Measurements from ENCODE around the gene GID8.
"Not testable (repeated sequence)": the region's sequence is repeated elsewhere in the genome, so short reads cannot be mapped to it uniquely, and the experiment has no call there.

GID8 gene

DNA sequence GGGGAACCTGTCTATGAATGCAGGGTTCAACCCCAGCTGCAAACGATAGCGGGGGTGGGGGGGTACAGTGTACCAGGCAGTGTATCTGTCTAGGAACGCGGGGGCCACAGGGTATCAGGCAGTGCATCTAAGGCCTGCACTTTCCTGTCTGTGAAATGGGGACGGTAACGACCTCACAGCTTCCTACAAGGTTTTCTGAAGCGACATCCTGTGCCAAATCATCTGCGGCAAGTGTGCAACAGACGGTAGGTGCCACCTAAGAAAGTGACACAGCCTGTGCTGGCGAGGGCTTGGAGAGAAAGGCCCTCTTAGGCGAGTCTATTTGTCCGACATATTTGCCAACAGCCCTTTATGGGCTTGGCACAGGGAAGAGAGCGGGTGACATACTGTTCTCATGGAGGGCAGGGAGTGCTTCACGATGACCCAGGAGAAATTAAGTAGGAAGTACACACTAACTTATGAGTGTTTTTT is 15.5 kb upstream of the GID8 start:
- DNase-seq (ENCODE audit: low read depth in 2 of 2): no peak

DNA sequence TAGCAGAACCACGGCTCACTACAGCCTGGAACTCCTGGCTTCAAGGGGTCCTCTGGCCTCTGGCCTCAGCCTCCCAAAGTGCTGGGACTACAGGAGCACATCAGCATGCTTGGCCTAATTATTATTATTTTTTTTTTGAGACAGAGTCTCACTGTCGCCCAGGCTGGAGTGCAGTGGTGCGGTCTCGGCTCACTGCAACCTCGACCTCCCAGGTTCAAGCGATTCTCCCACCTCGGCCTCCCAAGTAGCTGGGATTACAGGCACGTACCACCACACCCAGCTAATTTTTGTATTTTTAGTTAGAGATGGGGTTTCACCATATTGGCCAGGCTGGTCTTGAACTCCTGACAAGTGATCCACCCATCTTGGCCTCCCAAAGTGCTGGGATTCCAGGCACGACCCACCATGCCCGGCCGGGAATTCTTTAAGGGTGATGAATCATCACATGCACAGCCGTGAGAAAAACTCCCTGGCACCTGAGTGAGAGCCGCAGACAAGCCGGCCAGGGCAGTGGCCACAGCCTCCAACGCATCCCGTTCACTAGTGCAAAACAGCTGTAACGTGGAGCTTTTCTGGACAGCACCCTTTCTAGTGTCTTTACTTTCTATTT is 14.8 kb upstream of the GID8 start:
- DNase-seq (ENCODE audit: low read depth in 2 of 2): not testable (repeated sequence)

DNA sequence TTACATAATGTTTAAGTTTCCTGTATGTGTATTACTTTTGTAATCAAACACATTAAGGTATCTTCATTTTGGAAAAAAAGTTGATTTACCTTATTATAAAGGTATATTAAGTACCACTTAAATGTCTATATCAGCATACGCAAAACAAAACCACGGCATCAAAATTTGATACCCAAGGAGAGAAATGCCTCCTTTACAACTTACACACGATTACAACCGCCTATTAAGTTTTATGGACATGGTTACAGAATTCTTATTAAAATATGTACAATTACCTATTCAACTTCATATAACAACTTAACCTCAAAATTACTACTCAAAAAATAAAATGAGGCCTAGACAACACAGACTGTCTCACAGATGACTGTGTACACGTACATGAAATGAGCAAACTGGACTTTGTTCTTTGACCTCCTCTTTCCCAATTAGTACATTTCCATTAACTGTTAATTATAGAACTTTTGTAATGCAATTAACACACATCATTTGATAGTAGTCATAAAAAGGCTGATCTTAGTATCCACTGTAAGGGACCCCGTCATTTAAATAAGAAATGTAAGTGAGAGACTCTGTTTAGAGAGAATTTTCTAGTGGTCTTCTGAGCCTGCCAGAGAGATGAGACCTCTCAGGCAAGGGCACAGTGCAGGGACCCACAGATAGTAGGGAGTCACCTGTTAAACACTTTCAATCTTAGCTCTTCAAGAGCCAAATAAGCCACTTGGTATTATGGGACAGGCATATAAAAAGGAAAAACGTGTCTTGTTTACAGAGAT is 14.1 kb upstream of the GID8 start:
- DNase-seq (ENCODE audit: low read depth in 2 of 2): no peak

DNA sequence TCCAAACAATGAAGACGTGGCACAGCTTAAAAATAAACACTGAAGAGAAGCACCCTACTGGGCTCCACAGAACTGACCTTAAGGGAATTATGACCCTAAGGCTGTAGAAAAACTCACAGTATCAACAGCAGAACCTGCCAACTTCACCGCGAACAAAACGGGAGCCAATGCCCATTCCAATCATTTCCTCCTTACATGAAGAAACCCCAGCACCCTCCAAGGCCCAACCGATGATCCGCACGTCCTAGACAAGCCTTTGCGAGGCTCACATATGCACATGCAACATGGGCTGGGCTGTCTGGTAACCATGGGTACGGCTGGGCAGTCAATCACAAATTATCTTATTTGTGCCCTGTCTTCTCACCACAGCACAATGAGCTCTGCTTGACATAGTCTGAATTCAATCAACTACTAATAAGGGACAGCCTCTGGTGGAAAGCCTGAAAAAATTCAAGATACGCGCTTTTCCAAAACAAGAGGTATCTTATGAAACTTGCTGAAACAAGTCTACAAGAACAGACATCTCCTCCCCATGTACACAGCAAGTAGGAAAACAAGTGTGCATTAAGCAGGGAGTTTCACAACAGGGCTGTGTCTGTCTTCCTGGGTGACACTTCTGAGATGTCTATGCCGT is 13.4 kb upstream of the GID8 start:
- no peak for DNase-seq (ENCODE audit: low read depth in 2 of 2)

DNA sequence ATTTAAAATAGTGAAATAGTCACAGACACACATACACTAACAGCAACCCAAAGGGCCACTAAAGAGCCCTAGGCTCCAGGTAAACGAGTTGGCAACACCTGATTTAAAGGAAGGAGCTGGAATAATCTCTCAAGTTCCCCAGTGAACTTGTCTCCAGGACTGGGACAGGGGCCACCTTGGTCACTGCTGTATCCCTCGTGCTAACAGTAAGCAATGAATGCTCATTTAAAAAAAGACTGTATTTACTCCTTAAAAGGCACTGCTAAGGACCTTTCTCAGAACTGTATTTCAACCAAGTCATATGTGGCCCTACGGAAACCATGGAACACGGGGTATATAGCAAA is 12.9 kb upstream of the GID8 start:
- no peak for DNase-seq (ENCODE audit: low read depth in 2 of 2)

DNA sequence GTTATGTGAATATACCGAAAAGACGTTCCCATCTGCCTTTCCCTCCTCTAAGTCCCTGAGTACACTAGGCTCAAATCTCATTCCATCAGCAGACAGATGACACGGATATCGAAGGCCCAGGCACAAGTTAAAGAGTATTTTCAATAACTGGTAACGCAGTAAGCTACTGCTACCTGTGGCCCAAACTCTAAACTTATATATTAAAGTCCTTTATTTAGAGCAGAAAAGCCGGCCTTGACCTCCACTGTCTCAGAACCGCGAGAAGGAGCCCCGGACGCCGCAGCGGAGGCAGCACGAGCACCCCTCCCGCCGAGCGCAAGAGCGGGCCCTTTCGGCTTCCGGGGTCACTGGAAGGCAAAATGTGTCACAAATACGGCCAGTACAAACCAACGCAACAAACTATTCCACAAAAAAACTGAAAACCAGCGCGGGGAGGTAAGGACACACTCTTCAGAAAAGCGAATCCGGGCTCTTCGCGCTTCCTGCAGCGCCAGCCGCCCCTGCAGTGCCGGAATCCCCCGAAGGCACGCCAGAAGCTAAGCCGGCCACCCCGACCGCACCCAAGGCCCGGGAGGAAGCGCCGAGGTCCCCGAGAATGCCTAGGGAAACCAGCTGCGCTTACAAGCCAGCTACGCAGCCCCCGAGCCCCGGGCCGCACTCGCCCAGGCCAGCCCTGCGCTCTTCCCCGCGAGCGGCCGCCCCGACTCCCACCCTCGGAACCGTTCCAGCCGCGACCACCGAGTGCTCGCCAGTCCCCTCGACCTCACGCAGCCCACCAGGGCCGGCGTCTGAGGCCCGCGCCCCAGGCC is 12.3 kb upstream of the GID8 start:
- DNase-seq (ENCODE audit: low read depth in 2 of 2): no peak

DNA sequence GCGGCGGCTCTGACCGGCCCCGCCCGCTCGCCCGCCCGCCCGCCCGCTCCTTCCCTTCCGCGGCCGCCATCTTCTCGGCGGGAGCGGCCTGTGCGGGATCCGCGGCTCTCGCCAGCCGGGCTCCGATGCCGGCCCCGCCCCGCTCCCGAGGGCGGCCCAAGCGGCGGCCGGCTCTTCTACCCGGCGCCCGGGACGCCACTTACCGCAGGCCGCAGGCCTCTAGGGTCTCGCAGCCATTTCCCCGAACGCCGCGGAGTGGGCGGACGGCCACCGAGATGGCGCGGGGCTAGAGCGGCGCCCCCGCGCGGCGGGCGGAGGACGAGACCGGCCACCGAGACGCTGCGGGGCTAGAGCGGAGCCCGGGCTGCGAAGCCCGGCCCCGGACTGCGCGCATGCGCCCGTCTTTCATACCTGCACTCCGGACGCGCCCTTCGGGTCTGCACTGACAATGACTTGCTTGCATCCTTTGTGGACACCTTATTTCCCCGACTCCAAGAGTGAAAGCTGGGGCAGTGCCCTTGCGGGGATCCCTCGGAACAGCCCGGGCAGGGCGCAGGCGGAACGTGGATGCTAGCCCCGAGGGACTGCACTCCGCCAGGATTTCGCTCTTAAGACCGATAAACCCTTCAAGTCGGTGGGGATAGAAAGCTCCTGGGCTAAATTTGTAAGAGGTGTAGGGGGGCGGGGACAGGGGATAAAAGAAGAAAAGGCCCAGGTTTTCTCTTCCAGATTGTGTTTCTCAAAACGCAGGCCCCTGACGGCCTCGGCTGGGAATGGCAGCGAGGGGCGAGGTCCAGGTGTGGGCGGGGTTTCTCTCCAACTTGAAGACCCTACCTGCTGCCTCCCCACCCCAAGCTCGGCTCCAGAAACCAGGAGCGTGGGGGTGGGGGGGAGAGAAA is 11.5 kb upstream of the GID8 start, which contains the start of gene DIDO1:
TSS of gene DIDO1 (minus strand) at position 277 of the 899 bp plus-strand sequence.
- peak; percentile 83 to 87 for DNase-seq (ENCODE audit: low read depth in 2 of 2)

DNA sequence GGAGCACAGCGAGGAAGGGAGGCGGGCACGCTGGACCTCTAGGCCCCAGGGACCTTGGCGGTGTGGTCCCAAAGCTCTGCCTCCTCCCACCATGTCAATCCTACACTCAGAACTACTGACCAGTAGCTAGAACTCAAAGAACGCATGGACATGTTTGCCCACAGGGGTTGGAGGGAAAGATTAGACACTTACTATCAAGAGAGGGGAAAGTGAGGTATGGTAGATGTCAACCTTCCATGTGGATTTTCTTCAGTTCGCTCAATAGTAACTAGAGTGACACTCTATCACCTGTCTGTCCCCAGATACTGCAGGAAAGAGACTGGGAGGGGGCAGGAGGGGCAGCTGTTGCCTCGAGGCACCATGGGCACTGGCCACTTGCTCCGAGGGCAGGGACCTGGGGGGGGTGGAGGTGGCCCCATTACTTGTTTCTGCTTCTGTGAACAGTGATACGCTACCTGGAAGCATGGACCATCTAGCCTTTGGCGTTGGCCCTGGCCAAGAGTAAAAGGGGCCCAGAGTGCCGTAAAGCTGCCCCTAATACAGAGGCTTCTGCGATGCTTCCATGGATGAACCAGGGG is 10.7 kb upstream of the GID8 start:
- DNase-seq (ENCODE audit: low read depth in 2 of 2): no peak

DNA sequence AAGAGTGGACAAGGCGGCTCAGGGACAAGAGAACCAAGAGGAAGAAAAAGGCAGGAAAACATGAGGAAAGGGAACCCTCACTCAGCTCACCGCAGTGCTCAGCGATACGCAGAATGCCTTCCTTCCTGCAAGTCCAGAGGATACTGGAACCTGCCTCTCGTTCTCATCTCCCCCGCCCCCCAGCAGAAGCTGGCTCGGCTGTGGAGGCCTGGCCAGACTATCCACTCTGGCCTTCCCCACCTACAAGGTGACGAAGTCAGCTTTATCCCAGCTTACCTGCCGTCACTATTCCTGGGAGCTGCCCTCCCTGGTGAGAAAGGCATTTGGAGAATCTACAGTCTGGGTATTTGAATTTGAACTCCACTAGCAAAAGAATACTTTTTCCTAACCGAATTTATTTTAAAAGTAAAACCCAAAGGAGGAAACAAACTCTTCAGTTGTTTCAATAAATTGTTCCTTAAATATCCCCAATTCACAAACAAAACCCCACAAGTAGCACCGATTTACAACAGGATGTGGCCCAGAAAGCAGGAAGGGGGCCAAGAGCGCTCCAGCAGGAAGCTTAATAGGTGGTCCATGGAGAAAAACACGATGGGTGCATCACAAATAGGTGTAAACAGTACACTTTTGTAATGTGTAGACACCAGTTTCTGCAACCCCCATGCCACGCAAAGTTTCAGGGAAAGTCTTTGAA is 9.6 kb upstream of the GID8 start:
- no peak for DNase-seq (ENCODE audit: low read depth in 2 of 2)

DNA sequence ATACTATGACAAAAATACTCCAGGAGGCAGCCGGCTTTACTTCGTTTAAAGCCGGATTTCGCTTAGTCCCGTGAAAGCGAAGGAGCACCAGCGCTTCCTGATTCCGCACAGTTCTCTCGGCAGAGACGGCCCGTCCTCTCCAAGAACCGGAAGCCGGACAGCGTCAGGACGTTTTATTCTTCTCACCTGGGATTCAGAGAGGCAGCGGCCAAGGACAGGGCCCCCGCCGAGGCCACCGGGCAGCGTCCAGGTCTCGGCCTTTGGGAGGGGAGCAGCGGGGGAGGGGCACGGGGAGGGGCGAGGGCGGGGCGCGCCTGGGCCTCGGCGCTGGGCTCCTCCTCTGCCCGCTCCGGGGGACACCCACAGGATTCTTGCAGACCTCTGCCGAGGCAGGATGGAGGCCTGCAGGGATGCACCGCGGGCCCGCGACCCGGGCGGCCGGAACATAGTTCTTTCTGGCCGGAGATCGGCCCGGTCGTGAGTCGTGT is 8.9 kb upstream of the GID8 start:
- DNase-seq (ENCODE audit: low read depth in 2 of 2): peak in 1 of 2 donors; percentile 60

DNA sequence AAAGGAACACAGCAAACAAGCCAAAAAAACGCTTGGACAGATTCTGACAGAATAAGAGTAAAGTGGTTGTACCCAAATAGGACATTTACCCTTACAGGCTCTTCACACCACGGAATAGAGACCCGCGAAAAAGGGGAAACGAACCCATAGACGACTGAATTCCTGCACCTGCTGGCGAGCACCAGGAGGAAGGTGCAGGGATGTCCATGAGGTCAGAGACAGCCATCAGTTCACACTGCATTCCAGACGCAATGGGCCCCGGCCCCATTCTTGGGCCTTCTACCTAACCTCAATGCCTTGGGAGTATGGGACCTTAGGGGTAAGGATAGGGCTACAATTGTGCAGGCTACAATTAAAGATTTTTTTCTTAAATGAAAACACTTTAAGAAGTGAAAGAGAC is 6.5 kb upstream of the GID8 start:
- no peak for DNase-seq (ENCODE audit: low read depth in 2 of 2)

DNA sequence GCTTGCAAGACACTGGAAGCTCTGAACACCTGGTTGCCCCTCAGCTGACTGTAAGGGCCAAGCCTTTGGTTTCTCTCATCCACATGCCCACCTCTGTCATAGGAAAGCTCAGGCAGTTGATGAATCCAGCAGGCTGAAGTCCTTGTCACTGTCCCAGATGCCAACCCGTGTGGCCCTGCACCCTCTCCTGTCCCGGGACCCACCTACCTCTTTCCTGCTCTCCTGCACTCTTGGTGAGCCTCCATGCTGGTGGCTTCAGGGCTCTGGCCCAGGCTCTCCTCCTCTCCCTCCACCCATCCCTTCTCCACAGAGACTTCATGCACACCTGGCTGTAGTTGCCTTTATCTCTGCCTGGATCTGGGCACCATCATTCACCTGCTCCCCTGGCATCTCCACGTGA is 4.0 kb upstream of the GID8 start:
- DNase-seq (ENCODE audit: low read depth in 2 of 2): no peak

DNA sequence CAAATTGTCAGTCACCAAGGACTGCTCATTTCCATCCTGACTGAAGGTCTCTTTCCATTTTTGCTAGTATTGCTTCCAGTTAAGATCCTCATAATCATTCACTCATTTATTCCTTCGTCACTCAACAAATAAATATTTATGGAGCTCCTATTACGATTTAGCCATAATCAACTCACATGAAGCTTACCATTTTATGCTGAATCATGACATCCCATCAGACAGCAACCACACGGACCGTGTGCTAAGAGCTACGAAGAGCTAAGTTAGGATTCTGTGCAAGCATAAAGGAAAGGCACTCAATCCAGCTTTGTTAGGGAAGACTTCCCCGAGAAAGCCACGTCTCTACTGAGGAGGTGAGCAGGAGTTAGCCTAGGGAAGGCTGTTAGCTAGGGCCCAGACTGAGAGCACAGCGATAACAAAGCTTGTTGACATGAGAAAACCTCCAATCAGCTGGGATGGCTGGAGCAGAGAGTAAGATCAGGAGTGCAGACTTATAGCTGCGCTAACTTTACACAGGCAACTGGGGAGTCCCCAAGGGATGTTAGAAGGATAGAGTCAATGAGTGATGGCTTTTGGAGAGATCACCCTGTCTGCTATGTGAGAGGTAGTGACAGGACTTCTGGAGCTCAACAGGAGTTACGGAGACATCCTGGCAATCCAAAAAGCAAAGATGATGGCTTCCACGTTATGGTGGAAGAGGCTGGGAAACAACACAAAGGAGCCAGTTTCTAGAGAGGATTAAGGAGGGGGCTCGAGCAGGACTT is 2.6 kb upstream of the GID8 start:
- DNase-seq (ENCODE audit: low read depth in 2 of 2): no peak

DNA sequence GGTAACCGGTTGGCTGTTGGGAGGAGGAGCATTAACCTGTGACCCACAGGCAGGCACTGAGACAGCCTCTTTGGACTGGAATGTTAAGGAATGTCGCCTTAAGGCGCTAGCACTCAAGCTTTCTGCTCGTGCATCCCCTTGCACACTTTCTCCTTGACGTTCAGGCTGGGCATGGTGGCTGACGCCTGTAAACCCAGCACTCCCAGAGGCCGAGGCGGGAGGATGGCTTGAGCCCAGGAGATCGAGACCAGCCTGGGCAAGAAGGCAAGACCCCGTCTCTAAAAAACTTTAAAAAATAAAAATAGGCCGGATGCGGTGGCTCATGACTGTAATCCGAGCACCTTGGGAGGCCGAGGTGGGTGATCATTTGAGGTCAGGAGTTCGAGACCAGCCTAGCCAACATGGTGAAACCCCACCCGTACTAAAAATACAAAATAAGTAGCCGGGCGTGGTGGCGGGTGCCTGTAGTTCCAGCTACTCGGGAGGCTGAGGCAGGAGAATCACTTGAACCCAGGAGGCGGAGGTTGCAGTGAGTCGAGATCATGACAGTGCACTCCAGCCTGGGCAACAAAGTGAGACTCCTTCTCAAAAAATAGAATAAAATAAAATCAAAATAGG is 1.9 kb upstream of the GID8 start:
- no peak for DNase-seq (ENCODE audit: low read depth in 2 of 2)

DNA sequence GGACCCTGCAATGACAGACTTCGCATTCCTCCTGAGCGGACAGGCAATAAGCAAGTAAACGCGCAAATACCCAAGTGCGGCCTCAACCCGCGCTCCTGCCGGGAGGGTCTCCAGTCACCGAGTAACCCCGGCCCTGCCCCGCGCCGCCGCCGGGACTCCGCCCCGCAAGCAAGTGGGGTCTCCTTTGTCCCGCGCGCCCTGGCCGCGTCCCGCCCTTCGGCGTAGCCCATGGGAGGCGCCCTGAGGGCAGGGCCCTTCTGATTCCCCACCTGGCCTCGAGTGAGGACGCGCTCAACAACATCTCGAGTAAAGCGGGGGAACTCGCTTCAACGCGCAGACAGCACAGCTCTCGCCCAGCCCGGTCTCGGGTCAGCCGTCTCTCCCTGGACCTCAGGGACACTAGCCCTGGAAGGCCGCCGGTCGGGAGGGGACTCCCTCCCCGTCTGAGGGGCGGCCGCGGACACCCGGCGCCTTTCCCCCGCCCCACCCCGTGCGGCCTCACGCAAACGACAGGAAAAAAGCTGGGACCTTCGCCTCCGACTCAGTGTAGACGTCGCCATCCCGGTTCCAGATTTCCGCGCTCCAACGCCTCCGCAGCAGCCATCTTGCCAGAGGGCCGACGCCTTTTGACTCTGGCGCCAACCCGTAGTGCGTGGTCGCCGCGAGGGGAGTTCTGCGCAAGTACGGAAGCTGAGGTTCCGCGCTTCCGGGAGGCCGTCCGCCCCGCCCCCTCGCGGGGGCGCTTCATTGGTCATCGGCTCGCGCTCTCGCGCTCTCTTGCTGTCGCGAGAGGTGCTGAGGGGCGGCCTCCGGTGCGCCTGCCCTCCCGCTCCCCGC is 461 bp upstream of the GID8 start:
- peak; percentile 94 to 96 for DNase-seq (ENCODE audit: low read depth in 2 of 2)

DNA sequence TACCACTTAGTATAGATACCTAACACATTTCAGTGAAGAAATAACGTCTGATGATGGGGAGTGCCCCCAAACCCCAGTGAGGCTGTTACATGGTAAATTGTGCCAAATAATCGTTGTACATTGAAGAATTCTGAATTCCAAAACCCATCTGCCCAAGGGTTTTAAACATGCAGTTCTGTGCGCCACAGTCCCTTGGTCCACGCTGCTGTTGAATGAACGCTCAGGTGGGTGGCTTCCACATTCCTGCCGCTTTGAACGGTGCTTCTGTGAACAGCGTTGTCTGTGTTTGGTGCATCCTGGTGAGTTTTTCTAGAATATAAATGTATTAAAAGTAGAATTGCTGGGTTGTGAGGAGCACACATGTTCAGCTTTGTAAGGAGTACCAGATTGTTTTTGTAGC is 2.9 kb downstream of the GID8 start:
- no peak for DNase-seq (ENCODE audit: low read depth in 2 of 2)

DNA sequence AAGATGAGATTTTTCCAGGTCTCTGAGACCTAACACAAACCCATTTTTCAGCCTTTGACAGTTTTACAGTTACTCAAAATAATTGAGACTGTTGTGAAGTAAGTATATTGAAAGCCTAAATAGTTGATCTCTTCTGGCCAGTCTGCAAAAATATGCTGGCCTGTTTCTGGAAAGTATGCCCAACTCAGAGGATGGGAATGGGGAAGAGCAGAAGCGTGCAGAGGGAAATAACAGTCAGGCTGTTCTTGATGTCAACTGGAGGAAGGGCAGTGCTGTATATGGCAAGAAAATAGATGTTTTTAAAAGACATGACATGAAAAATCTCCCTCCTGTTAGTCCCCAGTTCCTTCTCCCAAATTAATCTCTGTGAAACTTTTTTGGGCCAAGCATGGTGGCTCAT is 3.8 kb downstream of the GID8 start:
- no peak for DNase-seq (ENCODE audit: low read depth in 2 of 2)

DNA sequence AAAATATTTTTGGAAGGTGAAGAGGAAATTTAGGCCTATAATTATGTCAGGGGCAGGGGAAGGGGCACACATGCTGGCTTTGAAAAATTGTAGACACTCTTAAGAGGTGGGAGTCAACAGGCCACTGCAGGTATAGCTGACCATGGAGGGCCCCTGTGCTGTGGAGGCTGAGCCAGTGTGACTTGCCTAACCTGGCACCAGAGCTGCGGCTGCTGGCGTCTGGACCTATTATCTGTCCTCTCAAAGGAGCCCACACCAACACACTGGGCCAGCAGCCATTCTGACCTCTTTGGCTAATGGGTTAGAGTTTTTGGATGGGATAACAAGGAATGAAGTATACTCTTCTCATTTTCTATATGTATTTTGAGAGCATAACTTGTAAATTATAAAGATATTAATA is 4.5 kb downstream of the GID8 start:
- no peak for DNase-seq (ENCODE audit: low read depth in 2 of 2)

Data from stimulated activated CD4-positive, alpha-beta T cell treated with anti-CD3 and anti-CD28 coated beads, Interleukin-15, amount 100 ng/mL, for 48 hours (primary cell).